Measurements from ENCODE around the gene SLC35F3. TPM values are rescaled to one million over a fixed set of nuclear protein-coding genes. Genes with fewer than 3 reads are reported as not detected.

SLC35F3 gene
- total and polyA plus RNA-seq, 9 of the 15 experiments (the other 6 are each of a cell fraction or from before 2014, with no cell fraction given), result 0.04 to 0.07 (median 0.04) TPM; not detected in 6

DNA sequence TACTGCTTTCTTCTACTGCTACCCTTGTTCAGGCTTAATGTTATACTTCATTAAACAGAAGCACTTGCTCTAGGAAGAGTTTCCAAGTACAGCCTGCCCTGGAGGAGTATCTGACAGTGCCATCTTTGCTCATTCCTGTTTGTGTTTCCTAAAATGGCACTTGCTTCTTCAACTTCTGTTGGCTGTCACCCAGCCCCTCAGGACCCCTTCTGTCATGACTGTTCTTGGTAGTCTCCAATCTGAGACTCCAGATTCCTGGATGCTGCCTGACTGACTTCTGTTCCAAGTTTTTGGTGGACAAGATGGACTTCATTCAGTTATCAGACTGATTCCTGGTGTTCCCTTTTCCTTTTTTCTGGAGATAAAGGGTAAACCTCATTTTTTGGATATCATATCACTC lies 104.1 kb downstream of the SLC35F3 start:
- H3K9me3 ChIP-seq (replicated peaks; ENCODE audit: control insufficient read depth, insufficient read depth, low read depth, low read length), result no peaks in the 10 kb centered on the region
- no peaks in the 10 kb centered on the region for H3K4me1 ChIP-seq (replicated peaks in 1 of 2; ENCODE audit: control insufficient read depth in 2 of 2, insufficient read depth in 2 of 2, low read length in 2 of 2)
- no peaks in the 10 kb centered on the region for H3K27me3 ChIP-seq (ENCODE audit: control insufficient read depth in 2 of 2, insufficient read depth in 2 of 2, low read length in 2 of 2)
- no peaks in the 10 kb centered on the region for H4K20me1 ChIP-seq (replicated peaks; ENCODE audit: control insufficient read depth, insufficient read depth, low read length)
- no peaks in the 10 kb centered on the region for H3K9me1 ChIP-seq (ENCODE audit: control insufficient read depth, insufficient read depth, low read length)
- ATAC-seq (no peak), FAIRE-seq (no peak), DNase-seq (ENCODE audit: extremely low read depth in 1 of 4, low spot score in 3 of 4) (no peak)
- no peak overlapping the region for H2AFZ ChIP-seq (ENCODE audit: low read depth, low read length)
- H3K79me2 ChIP-seq (ENCODE audit: control insufficient read depth, insufficient read depth, low read length), result no peaks in the 10 kb centered on the region
- in situ Hi-C loops (cut with MboI), result no loop called here
- ChIA-PET POLR2A (interaction anchor here (0.6 kb wide), 1 partner anchor 56 kb away, joined by 4 read pairs; no protein-coding TSS in a partner anchor), CTCF (ENCODE audit: low intra/inter-chr PET ratio) (no interaction called here)
- H3K4me2 ChIP-seq (ENCODE audit: insufficient read depth, low read length), result no peak overlapping the region
- no TSS peak for BruUV-seq (replicated peaks)
- H3K4me3 ChIP-seq, result no peak overlapping the region
- H3K36me3 ChIP-seq (ENCODE audit: control insufficient read depth, insufficient read depth, low read length), result no peaks in the 10 kb centered on the region
- TF ChIP-seq, protein P1, sequence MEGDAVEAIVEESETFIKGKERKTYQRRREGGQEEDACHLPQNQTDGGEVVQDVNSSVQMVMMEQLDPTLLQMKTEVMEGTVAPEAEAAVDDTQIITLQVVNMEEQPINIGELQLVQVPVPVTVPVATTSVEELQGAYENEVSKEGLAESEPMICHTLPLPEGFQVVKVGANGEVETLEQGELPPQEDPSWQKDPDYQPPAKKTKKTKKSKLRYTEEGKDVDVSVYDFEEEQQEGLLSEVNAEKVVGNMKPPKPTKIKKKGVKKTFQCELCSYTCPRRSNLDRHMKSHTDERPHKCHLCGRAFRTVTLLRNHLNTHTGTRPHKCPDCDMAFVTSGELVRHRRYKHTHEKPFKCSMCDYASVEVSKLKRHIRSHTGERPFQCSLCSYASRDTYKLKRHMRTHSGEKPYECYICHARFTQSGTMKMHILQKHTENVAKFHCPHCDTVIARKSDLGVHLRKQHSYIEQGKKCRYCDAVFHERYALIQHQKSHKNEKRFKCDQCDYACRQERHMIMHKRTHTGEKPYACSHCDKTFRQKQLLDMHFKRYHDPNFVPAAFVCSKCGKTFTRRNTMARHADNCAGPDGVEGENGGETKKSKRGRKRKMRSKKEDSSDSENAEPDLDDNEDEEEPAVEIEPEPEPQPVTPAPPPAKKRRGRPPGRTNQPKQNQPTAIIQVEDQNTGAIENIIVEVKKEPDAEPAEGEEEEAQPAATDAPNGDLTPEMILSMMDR (IDR thresholded peaks at IDR 0.05 in 2 of 3, conservative IDR thresholded peaks at IDR 0.05 in 1 of 3; ENCODE audit: insufficient read depth in 2 of 3, low read depth in 1 of 3, low read length in 3 of 3), result no peak
- TF ChIP-seq, protein P2, sequence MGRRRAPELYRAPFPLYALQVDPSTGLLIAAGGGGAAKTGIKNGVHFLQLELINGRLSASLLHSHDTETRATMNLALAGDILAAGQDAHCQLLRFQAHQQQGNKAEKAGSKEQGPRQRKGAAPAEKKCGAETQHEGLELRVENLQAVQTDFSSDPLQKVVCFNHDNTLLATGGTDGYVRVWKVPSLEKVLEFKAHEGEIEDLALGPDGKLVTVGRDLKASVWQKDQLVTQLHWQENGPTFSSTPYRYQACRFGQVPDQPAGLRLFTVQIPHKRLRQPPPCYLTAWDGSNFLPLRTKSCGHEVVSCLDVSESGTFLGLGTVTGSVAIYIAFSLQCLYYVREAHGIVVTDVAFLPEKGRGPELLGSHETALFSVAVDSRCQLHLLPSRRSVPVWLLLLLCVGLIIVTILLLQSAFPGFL (CRISPR knock-in tag; IDR thresholded peaks at IDR 0.05), result no peak
- TF ChIP-seq ZZZ3 (IDR thresholded peaks at IDR 0.05) (no peak), HLTF (IDR thresholded peaks at IDR 0.05) (no peak), BRD4 (IDR thresholded peaks at IDR 0.05) (no peak), HMG20B (CRISPR knock-in tag; IDR thresholded peaks at IDR 0.05) (no peak), NCOA4 (IDR thresholded peaks at IDR 0.05; ENCODE audit: partially characterized antibody) (no peak), ZNF668 (CRISPR knock-in tag; IDR thresholded peaks at IDR 0.05) (no peak)
- TF ChIP-seq, protein P3, sequence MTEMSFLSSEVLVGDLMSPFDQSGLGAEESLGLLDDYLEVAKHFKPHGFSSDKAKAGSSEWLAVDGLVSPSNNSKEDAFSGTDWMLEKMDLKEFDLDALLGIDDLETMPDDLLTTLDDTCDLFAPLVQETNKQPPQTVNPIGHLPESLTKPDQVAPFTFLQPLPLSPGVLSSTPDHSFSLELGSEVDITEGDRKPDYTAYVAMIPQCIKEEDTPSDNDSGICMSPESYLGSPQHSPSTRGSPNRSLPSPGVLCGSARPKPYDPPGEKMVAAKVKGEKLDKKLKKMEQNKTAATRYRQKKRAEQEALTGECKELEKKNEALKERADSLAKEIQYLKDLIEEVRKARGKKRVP (CRISPR knock-in tag; IDR thresholded peaks at IDR 0.05), result no peak
- intact Hi-C loops (cut with micrococcal nuclease), result no loop called here
- no peak overlapping the region for H3K9ac ChIP-seq (ENCODE audit: insufficient read depth in 1 of 2, low read depth in 2 of 2, low read length in 2 of 2)
- no peak overlapping the region for H3K27ac ChIP-seq (ENCODE audit: extremely low read depth, low read depth, low read length)

Measured in K562 (cell line).